HG02759 (cell line): ENCODE data around the gene AVPR1A.
"Not testable (repeated sequence)": the region's sequence is repeated elsewhere in the genome, so short reads cannot be mapped to it uniquely, and the experiment has no call there.

Experiments
- ATAC-seq: cut with Tn5 transposase; IDR thresholded peaks from one replicate; pipeline ENCODE4 v1.9.1; 2021; ENCODE audit warnings: mild to moderate bottlenecking, moderate library complexity; ENCODE audit not compliant: unreplicated experiment

AVPR1A gene

GRCh38 chr12:63150713-63151622 lies at the start of gene AVPR1A:
TSS of gene AVPR1A (minus strand) at chr12:63151201. CDS start at chr12:63150836, 365 bp downstream.
- no peak for ATAC-seq

GRCh38 chr12:63196168-63196567 lies 45.2 kb upstream of the AVPR1A start:
- no peak for ATAC-seq

GRCh38 chr12:63179224-63179623 lies 28.2 kb upstream of the AVPR1A start:
- no peak for ATAC-seq

- no peak for ATAC-seq
Observed at GRCh38 chr12:63170321-63170720, 19.3 kb upstream of the AVPR1A start.

GRCh38 chr12:63167741-63168140 lies 16.7 kb upstream of the AVPR1A start:
- ATAC-seq, result not testable (repeated sequence)

- no peak for ATAC-seq
Observed at GRCh38 chr12:63164911-63165310, 13.9 kb upstream of the AVPR1A start.

- no peak for ATAC-seq
Observed at GRCh38 chr12:63163541-63163940, 12.5 kb upstream of the AVPR1A start.

GRCh38 chr12:63155375-63155774 lies 4.4 kb upstream of the AVPR1A start:
- ATAC-seq, result no peak

GRCh38 chr12:63154560-63154959 lies 3.6 kb upstream of the AVPR1A start:
- ATAC-seq, result no peak

GRCh38 chr12:63152321-63152700 lies 1.3 kb upstream of the AVPR1A start:
- ATAC-seq, result no peak

GRCh38 chr12:63151623-63152320 lies 771 bp upstream of the AVPR1A start:
- ATAC-seq, result peak; percentile 81

GRCh38 chr12:63149909-63150712 lies 890 bp downstream of the AVPR1A start:
- no peak for ATAC-seq

GRCh38 chr12:63144556-63144955 lies 6.4 kb downstream of the AVPR1A start:
- no peak for ATAC-seq

GRCh38 chr12:63138488-63138887 lies 12.5 kb downstream of the AVPR1A start:
- no peak for ATAC-seq

- ATAC-seq, result no peak
Observed at GRCh38 chr12:63133981-63134380, 17.0 kb downstream of the AVPR1A start.

GRCh38 chr12:63132201-63132600 lies 18.8 kb downstream of the AVPR1A start:
- ATAC-seq, result no peak

GRCh38 chr12:63129927-63130326 lies 21.1 kb downstream of the AVPR1A start:
- ATAC-seq, result no peak

GRCh38 chr12:63124778-63125177 lies 26.2 kb downstream of the AVPR1A start:
- ATAC-seq, result no peak

GRCh38 chr12:63103494-63104131 lies 47.4 kb downstream of the AVPR1A start:
- no peak for ATAC-seq

- no peak for ATAC-seq
Observed at GRCh38 chr12:63101920-63102319, 49.1 kb downstream of the AVPR1A start.

GRCh38 chr12:63098851-63099250 lies 52.1 kb downstream of the AVPR1A start:
- ATAC-seq, result no peak
